GM21529 (cell line): ENCODE results near the gene OR10H3.
"Not testable (repeated sequence)": the region's sequence is repeated elsewhere in the genome, so short reads cannot be mapped to it uniquely, and the experiment has no call there.

Source experiments
- ATAC-seq: cut with Tn5 transposase; IDR thresholded peaks from one replicate; pipeline ENCODE4 v1.9.1; 2021; ENCODE audit not compliant: unreplicated experiment

Gene OR10H3

DNA sequence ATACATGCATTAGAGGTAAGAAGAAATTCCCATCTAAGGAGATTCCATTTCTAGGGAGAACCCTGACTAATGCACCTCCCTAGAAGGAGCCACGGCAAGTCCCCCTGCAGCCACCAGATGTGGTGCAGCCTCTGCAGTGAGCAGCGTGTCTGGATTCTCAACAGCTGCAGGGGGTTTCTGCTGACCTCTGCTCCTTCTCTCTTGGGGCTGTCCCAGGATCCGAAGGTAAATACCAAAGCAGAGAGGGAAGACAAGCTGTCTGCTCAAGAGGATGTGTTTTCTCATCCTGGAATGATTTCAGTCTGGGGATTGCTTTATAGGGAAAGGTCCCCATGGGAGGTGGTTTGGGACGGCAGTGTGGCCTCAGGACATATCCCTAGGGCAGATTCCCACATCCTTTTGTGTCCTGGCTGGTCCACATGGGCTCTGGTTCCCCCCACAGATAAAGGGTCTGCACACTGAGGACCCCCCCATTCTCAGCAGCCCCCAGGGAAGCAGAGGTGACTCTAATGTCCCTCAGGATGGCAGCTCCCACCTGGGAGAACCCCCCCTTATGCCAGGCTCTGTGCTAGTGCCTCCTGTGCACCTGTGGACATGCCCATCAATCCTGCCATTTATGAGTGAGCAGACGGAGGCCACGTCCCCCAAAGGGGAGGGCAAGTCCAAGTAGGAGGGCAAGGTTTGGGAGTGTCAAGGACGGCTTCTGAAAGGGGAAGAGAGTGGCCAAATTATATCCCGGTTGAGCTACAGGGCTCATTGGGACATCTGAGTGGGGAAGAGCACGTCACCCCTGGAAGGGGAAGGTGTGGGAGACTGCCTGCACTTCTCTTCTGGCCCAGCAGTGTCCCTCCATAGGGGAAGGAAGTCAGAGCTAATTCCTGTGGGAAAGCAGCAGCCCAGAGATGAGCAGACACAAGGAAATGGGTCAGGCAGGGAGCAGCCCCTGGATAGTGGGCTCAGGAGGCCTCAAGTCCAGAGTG, 39.5 kb downstream of the OR10H3 start:
- ATAC-seq: no peak

DNA sequence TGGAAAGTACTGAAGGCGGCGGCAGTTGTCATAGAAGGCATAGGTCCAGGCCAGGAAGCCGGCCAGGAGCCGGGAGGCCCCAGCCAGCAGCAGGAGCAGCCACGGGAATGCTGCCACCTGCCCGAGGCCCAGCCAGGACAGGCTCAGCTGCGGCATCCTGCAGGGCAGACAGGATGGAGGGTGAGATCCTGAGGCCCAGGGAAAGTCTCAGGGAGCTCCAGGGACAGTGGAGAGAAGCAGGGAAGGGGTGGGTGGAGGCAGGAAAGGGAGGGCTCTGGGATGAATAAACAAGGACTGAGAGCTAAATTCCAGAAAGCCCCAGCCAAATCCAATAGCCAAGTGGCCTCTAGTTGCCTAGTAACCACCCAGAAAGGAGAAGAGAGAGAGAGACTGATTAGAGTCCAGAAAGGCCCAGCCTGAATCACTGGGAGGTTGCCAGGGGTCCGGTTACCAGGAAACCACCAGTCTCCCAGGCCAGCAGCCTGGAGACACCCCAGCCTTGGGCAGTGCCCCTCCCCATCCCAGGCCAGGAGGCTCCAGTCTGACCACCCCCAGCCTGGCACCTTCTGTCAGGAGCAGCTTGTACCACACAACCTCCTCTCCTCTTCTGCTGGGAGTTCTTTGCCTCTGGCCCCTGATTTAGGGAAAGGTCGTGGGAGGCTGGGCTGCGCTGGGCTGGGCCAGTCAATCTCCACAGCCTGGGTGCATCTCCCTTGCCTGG, 42.1 kb downstream of the OR10H3 start:
- no peak for ATAC-seq

DNA sequence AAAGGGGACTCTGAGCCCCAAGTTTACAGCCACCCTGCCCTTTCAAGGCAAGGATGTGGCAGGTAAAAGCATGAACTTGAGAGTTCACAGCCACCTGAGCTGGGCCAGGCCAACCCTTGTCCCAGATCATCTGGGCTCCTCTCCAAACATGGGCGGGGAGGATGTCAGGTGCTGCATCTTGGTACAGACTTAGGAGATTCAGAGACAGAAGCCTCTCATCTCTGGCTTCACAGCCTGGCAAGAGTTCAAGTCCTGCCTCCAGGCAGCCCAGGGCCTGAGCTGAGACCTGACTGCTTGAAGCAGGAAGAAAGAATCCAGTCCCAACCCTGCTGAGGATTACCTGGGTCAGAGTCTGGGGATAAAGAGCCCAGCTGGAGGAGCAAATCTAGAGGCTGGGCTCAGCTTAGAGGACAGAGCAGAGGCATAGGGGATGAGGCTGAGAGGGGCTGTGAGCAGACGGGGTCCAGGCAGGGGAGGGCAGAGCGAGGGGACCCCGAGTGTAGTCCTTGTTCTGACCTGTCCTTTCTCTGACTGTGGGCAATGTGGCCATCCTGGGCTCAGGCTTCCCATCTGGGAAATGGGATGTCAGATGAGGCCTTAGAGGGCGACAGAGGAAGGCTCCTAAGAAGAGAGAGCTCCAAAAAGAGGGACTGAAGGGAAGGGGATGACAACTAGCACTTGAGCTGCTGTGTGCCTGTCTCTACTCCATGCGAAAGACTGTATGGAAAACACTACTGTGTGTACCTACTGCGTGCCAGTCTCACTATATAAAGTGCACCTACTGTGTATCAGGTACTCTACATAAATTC, 43.0 kb downstream of the OR10H3 start:
- no peak for ATAC-seq

DNA sequence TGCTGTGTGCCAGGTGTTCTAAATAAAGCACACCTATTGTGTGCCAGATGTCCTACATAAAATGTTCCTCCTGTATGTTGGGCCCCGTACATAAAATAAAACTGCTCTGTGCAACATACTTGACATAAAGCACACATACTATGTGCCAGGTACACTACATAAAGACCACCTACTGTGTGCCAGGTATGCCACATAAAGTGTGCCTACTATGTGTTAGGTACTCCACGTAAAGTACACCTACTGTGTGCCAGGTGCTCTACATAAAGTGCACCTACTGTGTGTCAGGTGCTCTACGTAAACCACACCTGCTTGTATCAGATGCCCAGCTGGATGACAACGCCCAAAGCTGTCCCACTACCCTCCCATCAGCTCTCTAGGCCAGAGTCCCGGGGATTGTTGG, 43.9 kb downstream of the OR10H3 start:
- no peak for ATAC-seq

DNA sequence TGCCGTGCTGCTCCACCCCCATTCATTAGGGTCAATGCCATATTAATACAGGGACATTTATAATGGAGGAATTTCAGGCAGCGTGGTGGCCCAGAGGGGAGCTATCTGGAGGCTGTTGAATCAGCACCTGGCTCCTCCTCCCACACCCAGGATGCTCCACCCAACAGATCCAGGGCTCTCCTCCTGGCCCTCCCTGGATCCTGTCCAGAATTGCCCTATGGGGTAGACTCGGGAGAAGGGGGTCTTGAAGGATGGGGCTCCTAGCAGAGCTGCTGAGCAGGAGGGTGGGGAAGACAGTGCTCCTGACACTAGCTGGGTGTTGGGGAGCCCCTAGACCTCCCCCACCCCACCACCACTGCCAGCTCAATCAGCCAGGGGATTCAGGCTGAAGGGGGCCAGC, 44.4 kb downstream of the OR10H3 start:
- ATAC-seq: no peak

DNA sequence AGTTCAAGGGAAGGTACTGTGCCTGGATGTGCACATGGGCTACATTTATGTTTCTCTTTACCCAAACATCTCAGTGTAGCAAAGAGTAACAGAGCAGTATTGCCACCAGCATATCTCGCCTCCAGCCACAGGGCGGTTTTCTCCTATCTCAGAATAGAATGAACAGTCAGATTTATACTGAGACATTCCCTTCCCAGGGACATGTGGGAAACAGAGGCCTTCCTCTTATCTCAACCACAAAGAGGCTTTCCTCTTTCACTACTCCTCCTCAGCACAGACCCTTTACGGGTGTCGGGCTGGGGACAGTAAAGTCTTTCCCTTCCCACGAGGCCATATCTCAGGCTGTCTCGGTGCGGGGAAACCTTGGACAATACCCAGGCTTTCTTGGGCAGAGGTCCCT, 45.1 kb downstream of the OR10H3 start:
- ATAC-seq: not testable (repeated sequence)

DNA sequence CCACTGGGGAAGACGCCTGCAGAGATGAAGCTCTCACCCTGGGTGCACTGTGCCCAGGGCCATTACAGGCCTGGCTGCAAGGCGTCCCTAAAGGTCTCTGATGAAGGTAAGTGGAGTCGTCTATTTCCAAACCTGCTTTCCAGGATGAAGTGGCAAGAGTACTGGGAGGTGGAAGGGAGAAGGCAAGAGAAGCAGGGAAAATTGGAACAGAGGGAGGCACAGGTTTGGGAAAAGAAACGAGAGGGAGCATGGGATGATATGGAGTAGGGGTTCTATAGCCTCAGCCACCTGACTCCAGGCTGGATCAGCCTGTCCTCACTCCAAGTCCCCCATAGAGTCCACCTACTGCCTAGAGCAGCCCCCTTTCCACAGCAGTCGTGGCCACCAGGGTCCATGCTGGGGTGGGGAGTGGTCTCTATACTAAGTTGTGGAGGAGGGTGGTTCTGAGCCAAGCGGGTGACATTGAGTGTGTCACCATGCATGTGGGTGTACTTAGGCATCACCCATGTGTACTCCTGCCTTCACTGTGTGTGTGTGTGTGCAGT, 49.9 kb downstream of the OR10H3 start, which contains the start of gene OR10H5:
OR10H5 (plus strand) TSS at position 51 of the 545 bp plus-strand sequence. CDS start 6,388 bp downstream, outside the sequence.
- no peak for ATAC-seq

DNA sequence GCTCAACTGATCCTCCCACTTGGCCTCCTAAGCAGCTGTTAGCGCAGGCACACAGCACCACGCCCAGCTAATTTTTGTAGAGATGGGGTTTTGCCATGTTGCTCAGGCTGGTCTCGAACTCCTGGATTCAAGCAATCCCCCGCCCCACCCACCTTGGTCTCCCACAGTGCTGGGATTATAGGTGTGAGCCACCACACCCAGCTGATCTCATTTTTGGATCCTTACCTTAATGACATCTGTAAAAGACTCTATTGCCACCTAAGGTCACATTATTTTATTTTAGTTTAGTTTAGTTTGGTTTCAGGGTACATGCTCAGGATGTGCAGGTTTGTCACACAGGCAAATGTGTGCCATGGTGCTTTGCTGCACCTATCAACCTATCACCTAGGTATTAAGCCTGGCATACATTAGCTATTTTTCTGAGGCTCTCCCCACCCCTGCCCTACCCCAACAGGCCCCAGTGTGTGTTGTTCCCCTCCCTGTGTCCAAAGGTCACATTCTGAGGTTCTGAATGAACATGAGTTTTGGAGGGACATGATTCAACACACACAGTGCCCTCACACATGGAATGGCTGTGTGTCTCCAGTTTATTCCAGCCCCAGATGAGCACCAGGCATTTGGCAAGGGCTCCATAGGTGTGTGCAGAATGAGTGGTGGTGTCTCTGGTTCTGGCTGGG, 50.9 kb downstream of the OR10H3 start:
- ATAC-seq: no peak

DNA sequence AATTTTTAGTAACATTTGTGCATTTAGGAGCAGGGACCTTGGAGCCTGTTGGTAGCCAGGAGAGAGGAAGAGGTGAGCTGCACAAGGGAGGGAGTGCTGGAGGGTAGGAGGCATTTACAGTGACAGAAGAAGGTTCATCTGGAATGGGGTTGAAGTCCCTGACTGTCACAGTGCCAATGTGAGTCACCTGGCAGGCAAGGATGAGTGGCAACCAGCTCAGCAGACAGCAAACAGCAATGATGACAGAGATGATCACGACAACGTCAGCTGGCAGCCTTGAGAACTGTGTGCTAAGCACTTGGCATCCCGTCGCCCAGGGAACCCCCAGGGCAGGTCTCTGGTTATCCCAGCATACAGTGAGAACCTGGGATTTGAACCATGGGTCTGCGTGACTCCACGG, 52.3 kb downstream of the OR10H3 start:
- ATAC-seq: no peak
